ENCODE data around the gene STK10.
"Not testable (repeated sequence)": the region's sequence is repeated elsewhere in the genome, so short reads cannot be mapped to it uniquely, and the experiment has no call there.

The STK10 gene

DNA sequence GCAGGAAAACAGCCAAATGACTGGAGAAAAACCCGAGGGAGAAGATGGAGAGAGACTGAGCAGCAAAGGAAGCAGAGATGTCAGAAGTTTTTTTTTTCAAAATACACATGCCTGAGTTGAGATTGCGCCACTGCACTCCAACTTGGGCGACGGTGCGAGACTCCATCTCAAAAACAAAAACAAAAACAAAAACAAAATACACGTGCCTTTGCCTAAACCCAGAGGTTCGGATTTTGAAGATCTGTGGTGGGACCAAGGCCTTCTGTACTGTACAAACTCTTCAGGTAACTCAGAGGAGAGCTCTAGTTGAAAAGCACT is 142.8 kb downstream of the STK10 start:
- Histone ChIP-seq H3K27me3 (ENCODE audit: control insufficient read depth, insufficient read depth, low read length) (no peaks in the 10 kb centered on the region), H3K4me3 (ENCODE audit: low read length) (no peak overlapping the region), H3K4me1 (ENCODE audit: control insufficient read depth, insufficient read depth, low read length) (no peaks in the 10 kb centered on the region), H3K9me3 (ENCODE audit: control insufficient read depth, low read length) (no peaks in the 10 kb centered on the region), H3K36me3 (ENCODE audit: control insufficient read depth, insufficient read depth, low read length) (no peaks in the 10 kb centered on the region), H3K9ac (ENCODE audit: low read length) (no peak overlapping the region)

DNA sequence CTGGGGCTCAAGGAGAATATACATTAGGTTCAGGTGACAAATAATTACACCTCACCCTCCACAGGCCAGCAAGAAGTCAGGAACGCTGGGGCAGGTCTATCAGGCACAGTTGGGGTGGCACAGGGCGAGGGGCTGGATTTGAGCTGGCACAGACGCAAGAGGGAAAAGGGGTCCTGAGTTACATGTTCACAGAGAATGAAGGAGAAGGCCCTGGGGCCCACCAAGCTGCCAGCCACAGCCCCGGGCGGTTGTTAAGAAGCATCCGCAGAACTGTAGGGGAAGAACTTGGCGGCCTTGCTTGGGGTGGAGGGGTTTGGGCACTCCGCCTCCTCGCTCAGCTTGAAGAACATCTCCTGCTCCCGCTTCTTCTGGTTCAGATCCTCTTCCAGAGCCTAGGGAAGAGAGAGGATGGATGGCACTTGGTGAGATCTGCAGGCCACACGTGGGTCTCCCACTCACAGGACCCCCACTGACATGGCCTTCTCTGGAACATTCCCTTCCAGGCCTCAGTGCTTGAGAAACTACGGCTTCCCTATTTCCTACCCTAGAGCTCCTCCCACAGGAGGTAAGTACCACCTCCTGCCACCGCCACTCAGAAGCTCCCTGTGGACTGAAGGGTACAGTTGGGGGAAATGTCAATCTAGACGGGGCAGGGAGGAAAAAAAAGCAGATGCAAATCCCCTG is 143.3 kb downstream of the STK10 start:
- Histone ChIP-seq H3K27me3 (ENCODE audit: control insufficient read depth, insufficient read depth, low read length) (no peaks in the 10 kb centered on the region), H3K36me3 (ENCODE audit: control insufficient read depth, insufficient read depth, low read length) (no peaks in the 10 kb centered on the region), H3K9me3 (ENCODE audit: control insufficient read depth, low read length) (no peaks in the 10 kb centered on the region), H3K4me3 (ENCODE audit: low read length) (no peak overlapping the region), H3K4me1 (ENCODE audit: control insufficient read depth, insufficient read depth, low read length) (no peaks in the 10 kb centered on the region), H3K9ac (ENCODE audit: low read length) (no peak overlapping the region)

- Histone ChIP-seq H3K9ac (ENCODE audit: low read length) (no peak overlapping the region), H3K4me3 (ENCODE audit: low read length) (no peak overlapping the region), H3K27me3 (ENCODE audit: control insufficient read depth, insufficient read depth, low read length) (no peaks in the 10 kb centered on the region), H3K4me1 (ENCODE audit: control insufficient read depth, insufficient read depth, low read length) (no peaks in the 10 kb centered on the region), H3K36me3 (ENCODE audit: control insufficient read depth, insufficient read depth, low read length) (no peaks in the 10 kb centered on the region), H3K9me3 (ENCODE audit: control insufficient read depth, low read length) (no peaks in the 10 kb centered on the region)
These were observed 144.2 kb downstream of the STK10 start for GRCh38 chr5:172043865-172044264.

DNA sequence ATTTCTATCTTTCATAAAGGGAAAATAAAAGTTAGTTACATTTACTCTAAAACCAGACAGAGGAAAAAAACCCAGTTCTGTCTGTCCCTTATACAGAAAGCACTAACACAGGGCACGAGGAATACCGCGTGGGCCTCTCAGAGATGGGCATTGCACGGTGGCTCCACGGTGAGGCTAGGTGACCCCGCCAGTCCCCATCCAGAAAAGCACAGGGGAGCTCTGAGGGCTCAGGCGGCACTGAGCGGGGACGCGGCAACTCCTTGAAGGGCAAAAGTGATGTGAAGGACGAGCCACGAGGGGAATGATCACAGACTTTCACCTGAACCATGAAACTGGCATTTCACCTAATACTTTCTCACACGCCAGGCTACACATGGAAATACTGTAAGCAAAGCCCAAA is 145.8 kb downstream of the STK10 start:
- Histone ChIP-seq H3K9ac (ENCODE audit: low read length) (no peak overlapping the region), H3K36me3 (ENCODE audit: control insufficient read depth, insufficient read depth, low read length) (no peaks in the 10 kb centered on the region), H3K9me3 (ENCODE audit: control insufficient read depth, low read length) (no peaks in the 10 kb centered on the region), H3K27me3 (ENCODE audit: control insufficient read depth, insufficient read depth, low read length) (no peaks in the 10 kb centered on the region), H3K4me1 (ENCODE audit: control insufficient read depth, insufficient read depth, low read length) (no peaks in the 10 kb centered on the region), H3K4me3 (ENCODE audit: low read length) (no peak overlapping the region)

GRCh38 chr5:172038167-172038566 is 149.9 kb downstream of the STK10 start:
- H3K27me3 ChIP-seq (ENCODE audit: control insufficient read depth, insufficient read depth, low read length), result no peaks in the 10 kb centered on the region
- no peaks in the 10 kb centered on the region for H3K4me1 ChIP-seq (ENCODE audit: control insufficient read depth, insufficient read depth, low read length)
- H3K4me3 ChIP-seq (ENCODE audit: low read length), result no peak overlapping the region

DNA sequence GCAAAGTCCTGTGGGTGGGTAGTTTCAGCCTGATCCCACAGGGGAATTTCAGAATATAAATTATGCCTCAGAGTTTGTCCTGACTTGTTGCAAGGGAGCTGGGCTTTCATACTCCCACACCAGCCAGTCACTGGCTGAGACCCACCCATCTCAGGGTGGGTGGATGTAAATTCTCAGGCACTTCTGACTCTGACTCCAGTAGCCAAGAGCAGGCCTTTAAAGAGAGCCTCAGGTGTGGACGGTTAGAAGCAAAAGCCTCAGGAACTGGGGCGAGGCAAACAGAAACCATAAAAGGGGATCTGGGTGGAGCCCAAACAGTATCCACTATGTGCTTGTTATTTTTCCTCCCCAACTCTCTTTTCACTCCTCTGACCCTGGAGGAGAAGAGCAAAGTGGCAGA is 153.0 kb downstream of the STK10 start:
- Histone ChIP-seq H3K27me3 (ENCODE audit: control insufficient read depth, insufficient read depth, low read length) (no peaks in the 10 kb centered on the region), H3K4me1 (ENCODE audit: control insufficient read depth, insufficient read depth, low read length) (no peaks in the 10 kb centered on the region), H3K36me3 (ENCODE audit: control insufficient read depth, insufficient read depth, low read length) (no peaks in the 10 kb centered on the region), H3K9ac (ENCODE audit: low read length) (no peak overlapping the region), H3K4me3 (ENCODE audit: low read length) (no peak overlapping the region), H3K9me3 (ENCODE audit: control insufficient read depth, low read length) (no peaks in the 10 kb centered on the region)

More at GRCh38 chr5:172038167-172038566, 149.9 kb downstream of the STK10 start:
- no peak overlapping the region for H3K9ac ChIP-seq (ENCODE audit: low read length)
- H3K36me3 ChIP-seq (ENCODE audit: control insufficient read depth, insufficient read depth, low read length), result no peaks in the 10 kb centered on the region
- no peaks in the 10 kb centered on the region for H3K9me3 ChIP-seq (ENCODE audit: control insufficient read depth, low read length)

- Histone ChIP-seq H3K36me3 (ENCODE audit: control insufficient read depth, insufficient read depth, low read length) (no peaks in the 10 kb centered on the region), H3K27me3 (ENCODE audit: control insufficient read depth, insufficient read depth, low read length) (no peaks in the 10 kb centered on the region), H3K9me3 (ENCODE audit: control insufficient read depth, low read length) (no peaks in the 10 kb centered on the region)
These were observed 156.0 kb downstream of the STK10 start for GRCh38 chr5:172031894-172032461.

DNA sequence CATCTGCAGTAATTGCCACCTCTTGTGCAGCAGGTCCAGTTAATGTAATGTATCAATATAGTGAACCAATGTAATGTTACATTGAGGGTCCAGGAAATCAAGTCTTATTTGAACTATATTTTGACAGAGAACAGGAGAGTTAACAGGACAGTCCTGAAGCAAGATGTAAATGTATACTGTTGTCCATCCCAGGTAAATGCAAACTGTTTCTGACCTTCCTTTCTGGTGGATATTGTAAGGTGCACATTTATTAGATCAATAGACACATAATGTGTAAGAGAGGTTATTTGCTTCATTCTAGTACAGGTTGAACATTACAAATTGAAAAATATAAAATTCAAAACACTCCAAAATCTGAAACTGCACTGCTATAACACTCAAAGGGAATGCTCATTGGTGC is 158.1 kb downstream of the STK10 start:
- no peaks in the 10 kb centered on the region for H3K27me3 ChIP-seq (ENCODE audit: control insufficient read depth, insufficient read depth, low read length)
- no peaks in the 10 kb centered on the region for H3K36me3 ChIP-seq (ENCODE audit: control insufficient read depth, insufficient read depth, low read length)
- H3K4me1 ChIP-seq (ENCODE audit: control insufficient read depth, insufficient read depth, low read length), result no peaks in the 10 kb centered on the region
- H3K4me3 ChIP-seq (ENCODE audit: low read length), result no peak overlapping the region
- H3K9me3 ChIP-seq (ENCODE audit: control insufficient read depth, low read length), result no peaks in the 10 kb centered on the region
- H3K9ac ChIP-seq (ENCODE audit: low read length), result no peak overlapping the region

More at GRCh38 chr5:172031894-172032461, 156.0 kb downstream of the STK10 start:
- H3K4me1 ChIP-seq (ENCODE audit: control insufficient read depth, insufficient read depth, low read length), result no peaks in the 10 kb centered on the region
- no peak overlapping the region for H3K9ac ChIP-seq (ENCODE audit: low read length)
- no peak overlapping the region for H3K4me3 ChIP-seq (ENCODE audit: low read length)

DNA sequence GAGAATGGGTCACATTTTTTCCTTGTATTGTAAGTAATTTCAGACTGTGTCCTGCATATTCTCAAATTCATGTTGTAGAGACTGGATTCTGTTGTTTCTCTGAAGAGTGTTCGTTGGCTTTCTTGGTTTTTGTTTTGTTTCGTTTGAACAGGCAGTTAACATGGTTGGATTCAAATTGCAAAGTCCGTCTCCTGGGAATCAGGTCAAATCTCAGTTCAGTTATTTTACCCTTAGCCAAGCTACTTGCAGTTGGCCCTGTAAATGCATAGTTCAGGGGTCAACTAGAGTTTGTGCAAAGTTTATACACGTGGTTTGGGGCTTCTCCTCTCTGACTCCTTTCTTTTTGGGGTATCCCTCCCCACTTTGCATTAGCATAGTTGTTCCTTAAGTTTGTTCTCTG is 159.9 kb downstream of the STK10 start:
- H3K9me3 ChIP-seq (ENCODE audit: control insufficient read depth, low read length), result no peaks in the 10 kb centered on the region
- no peak overlapping the region for H3K9ac ChIP-seq (ENCODE audit: low read length)
- no peaks in the 10 kb centered on the region for H3K4me1 ChIP-seq (ENCODE audit: control insufficient read depth, insufficient read depth, low read length)
- no peaks in the 10 kb centered on the region for H3K27me3 ChIP-seq (ENCODE audit: control insufficient read depth, insufficient read depth, low read length)
- H3K36me3 ChIP-seq (ENCODE audit: control insufficient read depth, insufficient read depth, low read length), result no peaks in the 10 kb centered on the region
- no peak overlapping the region for H3K4me3 ChIP-seq (ENCODE audit: low read length)

GRCh38 chr5:172020110-172020786 is 167.8 kb downstream of the STK10 start:
- not testable (repeated sequence) for H3K4me3 ChIP-seq (ENCODE audit: low read length); H3K36me3 ChIP-seq (ENCODE audit: control insufficient read depth, insufficient read depth, low read length); H3K27me3 ChIP-seq (ENCODE audit: control insufficient read depth, insufficient read depth, low read length); H3K9me3 ChIP-seq (ENCODE audit: control insufficient read depth, low read length); H3K9ac ChIP-seq (ENCODE audit: low read length); H3K4me1 ChIP-seq (ENCODE audit: control insufficient read depth, insufficient read depth, low read length)

DNA sequence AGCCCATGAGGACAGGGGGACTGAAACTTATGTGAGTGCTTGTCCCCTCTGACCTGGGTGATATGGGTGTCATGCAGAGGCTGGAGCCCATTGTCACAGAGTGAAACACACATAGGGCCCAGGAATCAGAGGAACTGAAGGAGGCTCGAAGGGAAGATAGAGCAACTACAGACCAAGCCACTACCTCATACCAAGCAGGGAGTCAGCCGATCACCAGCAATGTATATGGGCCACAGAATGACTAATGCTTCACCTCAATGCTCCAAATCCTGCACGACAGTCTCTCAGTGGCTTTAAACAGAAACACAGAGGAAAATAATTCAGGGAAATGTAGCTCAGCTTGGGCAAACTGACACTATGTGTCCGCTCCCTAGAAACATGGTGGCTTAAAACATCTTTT is 172.7 kb downstream of the STK10 start:
- Histone ChIP-seq H3K27me3 (ENCODE audit: control insufficient read depth, insufficient read depth, low read length) (no peaks in the 10 kb centered on the region), H3K4me3 (ENCODE audit: low read length) (no peak overlapping the region), H3K9me3 (ENCODE audit: control insufficient read depth, low read length) (no peaks in the 10 kb centered on the region), H3K9ac (ENCODE audit: low read length) (no peak overlapping the region), H3K36me3 (ENCODE audit: control insufficient read depth, insufficient read depth, low read length) (no peaks in the 10 kb centered on the region), H3K4me1 (ENCODE audit: control insufficient read depth, insufficient read depth, low read length) (no peaks in the 10 kb centered on the region)

DNA sequence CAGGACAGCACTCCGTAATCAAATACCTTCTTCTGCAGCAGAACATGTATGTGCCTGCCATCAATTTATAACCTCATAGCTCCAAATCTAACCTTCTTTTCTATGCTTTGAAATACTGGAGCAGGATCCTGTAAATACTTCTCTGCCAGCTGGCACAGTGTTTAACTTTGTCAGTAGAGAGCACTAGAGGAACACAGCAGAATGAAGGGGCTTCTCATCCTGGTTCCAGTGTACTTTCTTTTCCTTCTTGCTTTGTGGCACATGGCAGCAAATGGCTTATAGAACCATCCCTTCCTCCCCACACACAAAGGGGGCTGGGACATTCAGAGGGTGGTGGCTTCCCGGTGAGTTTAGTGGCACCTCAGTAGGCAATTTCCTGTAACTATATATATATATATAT is 177.7 kb downstream of the STK10 start:
- H3K9me3 ChIP-seq (ENCODE audit: control insufficient read depth, low read length), result no peaks in the 10 kb centered on the region
- no peaks in the 10 kb centered on the region for H3K36me3 ChIP-seq (ENCODE audit: control insufficient read depth, insufficient read depth, low read length)
- no peak overlapping the region for H3K9ac ChIP-seq (ENCODE audit: low read length)
- no peak overlapping the region for H3K4me3 ChIP-seq (ENCODE audit: low read length)
- no peaks in the 10 kb centered on the region for H3K27me3 ChIP-seq (ENCODE audit: control insufficient read depth, insufficient read depth, low read length)
- peaks cover 11% of the 10 kb centered on the region for H3K4me1 ChIP-seq (ENCODE audit: control insufficient read depth, insufficient read depth, low read length)
